Left cardiac atrium (tissue), 4 donors: ENCODE data around the gene COA1. TPM values are rescaled to one million over a fixed set of nuclear protein-coding genes. Genes with fewer than 3 reads are reported as not detected.
A peak's percentile ranks its signal among the peaks of the same experiment; 100 is the strongest.
"Not testable (repeated sequence)": the region's sequence is repeated elsewhere in the genome, so short reads cannot be mapped to it uniquely, and the experiment has no call there.

Experiments used
- ATAC-seq, 2 donors: fragments of 200-7000 bp; cut with Tn5 transposase; one replicate each; pipeline ENCODE4 v1.9.1; 2020; ENCODE audit warnings: mild to moderate bottlenecking in 2 of 2, moderate library complexity in 2 of 2
- DNase-seq: peaks from one replicate; pipeline ENCODE4 v3.0.0-alpha.2; 2020
- intact Hi-C, 2 donors: fragments of 100-400 bp; cut with DNase I; formaldehyde crosslinking; loops; one replicate each; pipeline versions ENCODE4 v1.14.1 to v1.15.1; 2022 to 2023
- total RNA-seq, 2 donors: library from RNA; stranded (reverse); fragmentation: NEBNext Ultra II Directional; extraction: Animal tissue kit (Norgen Biotek cat#: 25700); gene quantifications; one replicate each; pipeline ENCODE4 v1.2.1, GENCODE V29; 2021
- donor health status: DM: no; HTN: yes; CAD: no.
- donor health status: DM: no; HTN: yes; CAD: no; lungs with severe emphysema.
- donor health status: DM: yes; HTN: yes; CAD: no.
- donor health status: Dilated cardiomyopathy.

Gene COA1
- total RNA-seq, 2 donors from 2014 or later = 52.7 to 55.4 TPM

DNA sequence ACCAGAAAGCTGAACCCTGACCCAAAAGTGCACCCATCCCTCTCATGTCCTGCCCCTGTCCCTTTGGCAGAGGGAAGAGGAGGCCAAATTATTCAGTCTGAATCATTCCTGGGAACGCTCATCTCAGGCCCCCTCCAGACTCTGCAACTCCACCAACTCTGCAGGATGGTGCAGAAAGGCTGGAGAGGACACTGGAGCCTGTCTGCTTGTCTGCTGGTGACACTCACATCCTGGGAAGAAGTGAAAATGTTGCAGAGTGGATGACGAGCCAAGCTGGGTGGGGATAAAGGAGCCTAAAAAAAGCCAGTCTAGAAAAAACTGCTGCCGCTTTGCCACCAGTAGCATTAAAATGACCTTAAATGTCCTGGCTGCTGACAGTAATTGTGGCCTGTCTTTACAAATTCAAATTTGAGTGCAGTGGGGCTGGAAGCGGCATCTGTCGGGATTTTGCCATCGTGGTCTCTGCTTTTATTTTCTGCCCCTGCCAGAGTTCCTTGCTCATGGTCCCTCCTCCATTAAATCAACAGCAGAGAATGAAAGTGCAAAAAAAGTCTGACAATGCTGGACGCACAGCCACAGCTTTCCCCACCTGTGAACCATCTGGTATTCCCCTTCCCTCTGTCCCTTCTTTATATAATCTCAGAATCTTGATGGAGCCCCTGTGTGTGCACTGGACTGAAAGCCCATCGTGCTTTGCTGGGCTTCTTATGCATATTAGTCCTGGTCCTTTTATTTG lies 82.6 kb downstream of the COA1 start:
- DNase-seq (no peak), ATAC-seq (peak; percentile 40 to 60)
- intact Hi-C loops = no loop called here

DNA sequence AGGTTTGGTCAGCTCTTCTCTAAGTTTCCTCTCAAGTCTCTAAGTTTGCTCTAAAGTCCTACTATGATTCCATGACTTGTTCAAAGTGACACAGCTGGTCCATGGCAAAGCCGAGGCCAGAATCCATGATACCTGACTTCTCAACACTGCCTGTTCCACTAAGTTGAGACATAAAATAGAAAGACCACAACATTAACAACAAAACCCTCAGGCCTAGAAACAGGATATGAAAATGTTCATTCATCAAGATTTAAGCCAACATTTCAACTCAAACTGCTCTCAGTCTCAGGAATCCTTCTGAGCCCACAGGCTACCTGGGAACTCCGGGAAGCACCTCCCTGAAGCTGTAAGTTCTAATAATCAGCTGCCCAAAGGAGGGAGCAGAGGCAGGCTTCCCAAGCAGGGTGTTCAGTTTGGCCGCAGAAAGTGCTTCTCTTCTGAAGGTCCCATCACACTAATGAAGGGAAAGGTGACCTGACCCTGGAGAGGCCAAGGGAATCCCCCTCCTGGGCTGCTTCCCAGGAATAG lies 83.6 kb downstream of the COA1 start:
- DNase-seq = no peak
- no peak for ATAC-seq
- intact Hi-C loops = no loop called here

DNA sequence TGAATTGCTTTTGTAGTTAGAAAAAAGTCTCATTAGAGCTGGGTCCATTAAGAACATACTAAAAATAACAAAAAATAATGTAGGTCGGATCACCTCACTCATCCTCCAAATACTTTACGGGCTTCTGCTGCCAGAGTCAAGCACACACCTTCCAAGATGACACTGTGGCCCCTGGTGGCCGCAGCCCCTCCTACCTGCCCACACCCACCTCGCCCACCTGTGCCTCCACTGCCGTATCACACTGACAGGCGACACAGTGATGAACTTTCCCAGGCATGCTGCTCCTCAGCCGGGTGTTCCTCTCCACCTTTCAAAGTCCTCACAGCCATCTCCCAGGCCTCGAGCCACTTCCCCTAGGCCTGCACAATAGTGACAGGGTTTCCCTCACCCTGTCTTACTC lies 85.5 kb downstream of the COA1 start:
- no peak for DNase-seq
- intact Hi-C loops = no loop called here
- ATAC-seq = no peak

DNA sequence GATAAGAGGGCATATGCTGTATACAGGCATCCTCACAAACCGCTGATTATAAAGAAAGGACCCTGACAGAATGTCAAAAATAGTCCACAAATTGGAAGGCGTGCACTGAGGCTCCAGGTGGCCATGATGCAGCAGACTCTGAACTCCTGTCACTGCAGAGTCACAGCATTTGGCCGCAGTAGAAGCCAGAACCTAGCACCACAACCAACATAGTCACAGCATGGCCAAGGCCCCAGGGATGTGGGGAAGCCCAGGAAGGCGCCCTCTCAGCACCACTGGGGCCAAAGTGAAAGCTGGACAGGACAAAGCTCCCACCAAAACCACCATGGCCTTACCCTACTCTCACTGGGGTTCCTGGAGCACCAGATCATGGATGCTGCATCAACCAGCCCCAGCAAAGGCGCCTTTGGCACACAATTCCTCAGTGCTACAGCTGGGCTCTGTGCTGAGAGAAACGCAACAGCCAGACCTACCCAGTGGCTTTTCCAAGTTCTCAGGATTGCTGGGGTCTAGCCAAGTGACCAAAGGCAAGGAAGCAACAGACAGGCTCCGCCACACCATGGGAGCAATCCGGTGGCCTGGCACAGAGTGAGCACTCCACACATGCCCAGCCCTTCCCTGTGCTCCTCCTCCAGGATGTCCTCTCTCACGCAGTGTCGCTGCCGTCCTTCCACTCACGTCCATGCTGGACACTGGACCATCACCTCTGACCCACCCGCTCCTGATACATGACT lies 86.3 kb downstream of the COA1 start:
- intact Hi-C loops = no loop called here
- ATAC-seq = no peak
- DNase-seq = no peak

DNA sequence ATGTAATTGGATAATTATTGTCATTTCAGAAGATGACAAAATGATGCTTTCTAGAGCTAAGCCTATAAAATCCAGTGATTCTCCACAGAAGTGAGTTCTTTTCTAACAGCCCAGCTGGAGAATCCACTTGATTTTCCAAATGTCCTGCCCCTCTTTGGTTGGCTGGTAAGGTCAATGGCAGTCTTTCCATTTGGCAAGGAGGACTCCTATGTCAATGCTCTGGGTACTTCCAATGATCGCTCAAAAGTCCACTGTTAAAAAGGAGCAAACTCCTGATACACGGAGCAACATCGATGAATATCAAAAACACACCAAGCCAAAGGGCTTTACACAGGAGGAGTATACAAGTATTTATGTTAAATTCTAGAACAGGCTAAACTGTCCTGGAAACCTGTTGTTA lies 88.6 kb downstream of the COA1 start:
- ATAC-seq (no peak), DNase-seq (no peak)
- intact Hi-C loops = no loop called here

DNA sequence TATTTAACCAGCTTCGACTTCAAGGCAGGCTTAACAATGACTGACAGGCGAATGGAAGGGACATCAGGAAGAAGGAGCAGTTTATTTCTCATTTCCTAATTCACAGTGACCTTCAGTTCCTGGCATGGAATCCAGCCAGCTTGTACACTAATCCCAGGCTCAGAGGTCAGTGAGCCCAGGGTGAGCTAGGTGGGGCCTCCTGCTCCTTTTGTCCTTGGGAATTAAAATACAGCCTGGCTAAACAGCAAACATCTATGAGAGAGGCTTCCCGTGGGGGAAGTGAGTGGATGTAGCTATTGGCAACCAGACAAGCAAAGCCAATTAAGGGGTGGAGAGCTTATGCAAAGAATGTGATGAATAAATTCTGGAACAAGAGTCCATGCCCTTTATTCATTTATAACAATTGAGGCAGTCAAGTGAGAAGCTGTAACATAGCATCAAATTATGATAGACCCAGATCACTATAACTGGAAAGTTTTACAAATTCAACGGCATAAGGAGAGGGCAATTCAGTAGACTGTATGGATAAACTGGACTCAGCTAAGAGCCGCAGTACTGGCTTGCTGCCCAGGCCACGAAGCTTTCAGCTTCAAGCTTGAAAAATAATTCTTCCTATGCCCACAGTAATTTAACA lies 89.3 kb downstream of the COA1 start:
- intact Hi-C loops = no loop called here
- DNase-seq (peak; percentile 59), ATAC-seq (peak; percentile 62 to 83)

DNA sequence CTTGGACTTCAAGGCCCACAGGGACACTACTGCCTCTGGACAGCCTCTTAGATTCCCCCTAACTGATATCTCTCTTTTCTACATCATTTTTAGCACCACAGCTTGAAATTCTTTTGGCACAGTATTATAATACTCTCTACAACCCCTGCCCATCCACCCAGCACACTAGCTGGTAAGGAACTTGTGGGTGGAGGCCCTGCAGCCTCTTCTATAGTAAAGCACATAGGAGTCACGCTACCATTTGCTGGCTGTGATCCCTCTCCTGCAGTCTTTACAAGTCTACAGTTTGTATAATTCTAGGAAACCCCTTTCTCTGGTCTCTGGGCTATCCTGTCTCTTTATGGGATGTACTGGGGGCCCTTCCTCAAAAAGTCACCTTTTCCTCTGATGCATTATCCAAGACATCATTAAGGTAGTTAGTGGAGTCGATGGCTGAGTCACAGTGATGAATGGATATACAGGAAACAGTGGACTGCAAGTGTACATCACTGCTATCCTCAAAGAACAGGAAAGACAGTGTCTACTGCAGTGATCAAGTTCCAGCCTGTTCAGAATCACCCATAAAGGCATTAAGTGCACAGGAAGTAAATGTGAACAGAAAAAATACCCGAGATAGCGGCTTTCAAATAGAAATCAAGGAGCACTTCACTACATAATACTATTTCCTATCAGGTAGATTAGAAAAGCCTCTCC lies 92.1 kb downstream of the COA1 start:
- ATAC-seq = no peak
- DNase-seq = no peak
- intact Hi-C loops = no loop called here

DNA sequence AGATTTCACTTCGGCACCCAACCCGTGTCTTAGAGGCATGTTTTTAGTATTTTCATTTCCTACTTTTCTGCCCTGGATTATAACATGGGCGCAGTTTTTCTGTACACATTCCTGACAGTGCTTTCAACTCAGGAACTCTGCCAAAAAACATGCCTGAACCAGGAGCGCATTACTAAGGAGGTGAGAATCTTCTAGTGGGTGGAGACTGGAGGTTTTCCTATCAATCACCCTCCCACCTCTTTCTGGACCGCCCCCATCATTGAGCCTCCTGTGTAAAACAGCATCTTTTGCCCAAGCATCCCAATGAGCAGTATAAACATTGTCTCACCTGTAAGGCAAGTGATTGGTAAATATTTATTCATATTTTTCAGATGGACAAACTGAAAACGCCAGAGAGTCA lies 93.2 kb downstream of the COA1 start:
- DNase-seq (no peak), ATAC-seq (peak; percentile 27 to 83)
- intact Hi-C loops = no loop called here

DNA sequence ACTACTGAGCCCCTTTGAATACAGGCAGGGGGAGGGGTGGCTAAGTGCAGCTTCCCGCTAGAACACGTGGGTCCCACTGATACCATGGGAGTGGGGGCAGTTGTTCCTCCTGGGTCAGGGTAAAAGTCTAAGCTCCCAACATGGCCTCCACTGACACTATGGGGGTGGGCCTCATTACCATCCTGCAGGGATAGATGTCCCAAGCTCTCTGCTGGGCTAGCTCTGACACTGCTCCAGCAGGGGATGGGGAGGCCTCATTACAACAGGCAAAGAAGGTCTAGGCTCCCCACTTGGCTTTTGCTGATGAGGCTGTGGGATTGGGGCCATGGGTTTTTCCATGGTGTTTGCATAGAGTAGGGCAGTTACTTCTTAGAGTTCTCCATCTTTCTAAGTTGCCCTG lies 94.9 kb downstream of the COA1 start:
- no peak for ATAC-seq

DNA sequence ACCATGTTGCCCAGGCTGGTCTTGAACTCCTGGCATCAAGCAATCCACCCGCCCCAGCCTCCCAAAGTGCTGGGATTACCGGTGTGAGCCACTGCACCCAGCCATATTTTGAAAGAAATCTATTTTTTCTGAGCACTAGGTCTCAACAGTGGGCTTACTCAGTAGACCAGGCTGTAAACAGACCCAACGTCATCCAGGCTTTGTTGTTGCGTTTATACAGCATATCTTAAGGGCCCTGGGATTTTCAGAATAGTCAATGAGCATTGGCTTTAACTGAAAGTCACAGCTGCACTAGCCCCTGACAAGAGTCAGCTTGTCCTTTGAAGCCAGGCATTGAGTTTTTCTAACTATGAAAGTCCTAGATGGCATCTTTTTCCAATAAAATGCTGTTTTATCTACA lies 96.6 kb downstream of the COA1 start:
- no peak for DNase-seq
- ATAC-seq = no peak
- intact Hi-C loops = no loop called here

More for the DNA sequence above, 94.9 kb downstream of the COA1 start:
- intact Hi-C loops = no loop called here
- DNase-seq = no peak

DNA sequence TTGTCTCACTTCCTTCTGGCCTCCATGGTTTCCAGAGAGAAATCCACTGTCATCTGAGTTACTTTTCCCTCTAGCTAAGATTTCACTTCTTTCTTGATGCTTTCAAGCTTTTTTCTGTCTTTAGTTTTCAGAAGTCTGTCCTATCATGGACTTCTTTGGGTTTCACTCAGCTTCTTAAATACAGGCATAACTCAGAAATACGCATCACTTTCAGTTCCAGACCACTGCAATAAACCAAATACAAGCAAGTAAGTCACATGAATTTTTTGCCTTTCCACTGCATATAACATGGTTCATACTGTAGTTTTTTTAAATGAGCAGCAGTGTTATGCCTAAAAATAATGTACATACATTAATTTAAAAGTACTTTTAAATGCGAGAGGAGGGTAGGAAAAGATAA lies 97.8 kb downstream of the COA1 start:
- DNase-seq = no peak
- intact Hi-C loops = no loop called here
- ATAC-seq = no peak

DNA sequence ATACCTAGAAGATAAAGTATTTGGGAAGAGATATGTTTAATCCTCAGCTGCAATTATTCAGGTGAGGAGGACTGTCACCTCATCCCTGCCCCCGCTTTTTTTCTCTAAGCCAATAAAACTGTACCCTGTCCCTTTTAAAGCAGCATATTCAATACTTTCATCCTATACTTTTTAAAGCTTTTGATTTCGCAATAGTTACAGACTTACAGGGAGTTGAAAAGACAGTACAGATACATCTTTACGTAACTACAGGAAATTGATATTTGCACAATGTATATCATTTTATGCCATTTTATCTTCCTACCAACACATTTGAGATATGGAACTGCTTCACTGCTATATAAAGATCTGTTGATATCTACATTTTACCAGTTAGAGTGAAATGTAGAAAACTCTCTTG lies 98.8 kb downstream of the COA1 start:
- no peak for DNase-seq
- intact Hi-C loops = no loop called here
- ATAC-seq = no peak

DNA sequence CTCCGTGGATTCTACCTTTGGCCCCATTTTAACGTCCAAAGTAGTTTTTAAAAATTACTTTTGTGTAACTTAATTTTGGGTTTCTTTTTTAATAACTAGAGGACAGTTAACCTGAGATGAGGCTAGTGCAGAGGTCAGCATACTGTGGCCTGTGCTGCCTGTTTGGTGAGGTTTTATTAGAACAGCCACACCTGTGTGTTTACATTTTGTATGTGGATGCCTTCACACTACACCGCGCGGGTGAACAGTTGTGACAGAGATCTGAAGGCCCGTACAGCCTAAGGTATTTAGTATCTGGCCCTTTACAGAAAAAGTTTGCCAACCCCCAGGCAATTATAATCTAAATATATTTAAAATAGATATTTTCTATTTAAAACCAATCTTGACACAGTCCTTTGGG lies 99.5 kb downstream of the COA1 start:
- intact Hi-C loops = loop anchor here in 1 of 2 donors (10.0 kb wide), 1 partner anchor 65 kb away; no protein-coding TSS in a partner anchor
- ATAC-seq = no peak
- no peak for DNase-seq

DNA sequence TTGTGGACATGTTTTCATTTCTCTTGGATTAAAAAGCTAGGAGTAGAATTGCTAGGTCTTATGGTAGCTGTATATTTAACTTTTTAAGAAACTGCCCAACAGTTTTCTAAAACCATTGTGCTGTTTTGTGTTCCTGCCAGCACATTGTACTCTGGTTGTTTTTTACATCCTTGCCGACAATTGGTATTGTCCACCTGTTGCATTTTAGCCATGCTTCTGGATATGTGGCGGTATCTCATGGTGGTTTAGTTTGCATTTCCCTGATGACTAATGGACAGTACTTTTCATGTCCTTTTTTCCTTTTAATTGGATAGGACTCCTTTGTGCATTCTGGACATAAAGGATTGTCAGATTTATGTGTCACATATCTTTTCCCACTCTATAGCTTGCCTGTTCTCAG lies 100.9 kb downstream of the COA1 start:
- intact Hi-C loops = loop anchor here in 1 of 2 donors (10.0 kb wide), 1 partner anchor 66 kb away; no protein-coding TSS in a partner anchor

DNA sequence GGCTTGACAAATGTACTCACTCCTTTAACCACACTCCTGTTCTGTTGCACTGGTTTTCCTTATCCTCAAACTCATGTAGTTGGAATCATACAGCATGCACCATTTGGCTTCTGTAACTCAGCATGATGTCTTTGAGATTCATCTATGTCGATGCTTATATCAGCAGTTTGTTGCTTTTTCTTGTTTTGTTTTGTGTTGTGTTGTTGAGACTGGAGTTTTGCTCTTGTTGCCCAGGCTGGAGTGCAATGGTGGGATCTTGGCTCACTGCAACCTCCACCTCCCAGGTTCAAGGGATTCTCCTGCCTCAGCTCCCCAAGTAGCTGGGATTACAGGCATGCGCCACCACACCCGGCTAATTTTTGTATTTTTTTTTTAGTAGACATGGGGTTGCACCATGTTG lies 101.5 kb downstream of the COA1 start:
- intact Hi-C loops = loop anchor here in 1 of 2 donors (10.0 kb wide), 1 partner anchor 67 kb away; no protein-coding TSS in a partner anchor
- not testable (repeated sequence) for ATAC-seq, DNase-seq

More for the DNA sequence above, 100.9 kb downstream of the COA1 start:
- DNase-seq (no peak), ATAC-seq (no peak)

DNA sequence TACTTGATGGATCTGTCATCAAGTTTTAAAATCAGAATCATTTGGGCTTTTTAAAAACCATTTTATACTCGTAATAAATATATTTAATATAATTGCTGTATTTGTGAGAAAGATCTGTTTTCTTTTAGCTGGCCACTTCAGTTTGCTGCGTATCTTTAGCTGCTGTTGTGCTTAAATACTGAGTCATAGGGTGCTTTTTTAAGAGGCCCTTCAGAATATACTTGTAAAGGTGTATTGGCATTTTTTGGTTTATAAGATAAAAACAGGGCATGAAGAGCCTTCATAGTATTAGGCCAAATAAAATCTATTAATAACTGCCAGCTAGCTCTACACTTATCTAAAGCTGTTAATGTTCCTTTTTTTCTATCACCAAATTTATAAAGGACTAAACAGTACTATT lies 102.6 kb downstream of the COA1 start:
- DNase-seq = no peak
- peak in 1 of 2 donors; percentile 32 for ATAC-seq
- intact Hi-C loops = loop anchor here in 1 of 2 donors (10.0 kb wide), 1 partner anchor 68 kb away; no protein-coding TSS in a partner anchor

DNA sequence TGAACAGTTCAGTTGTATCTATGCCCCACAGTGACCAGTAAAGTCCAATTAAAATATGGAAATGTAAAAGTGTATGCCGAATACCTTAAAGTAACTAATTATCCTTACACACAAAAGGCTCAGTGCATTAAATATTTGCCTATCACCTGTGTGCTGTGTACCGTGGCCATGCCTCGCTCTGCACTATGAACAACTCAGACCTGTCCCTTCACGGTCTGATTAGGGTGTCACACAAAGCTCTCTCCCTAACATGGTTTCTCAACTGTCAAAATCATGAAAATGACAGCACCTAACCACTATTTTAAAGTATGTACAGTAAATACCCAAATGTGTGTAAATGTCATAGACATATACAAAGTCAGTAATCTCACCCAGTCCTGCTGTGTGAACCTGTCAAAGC lies 103.3 kb downstream of the COA1 start:
- no peak for DNase-seq
- ATAC-seq = peak; percentile 14 to 56
- intact Hi-C loops = loop anchor here in 1 of 2 donors (10.0 kb wide), 1 partner anchor 69 kb away; no protein-coding TSS in a partner anchor

DNA sequence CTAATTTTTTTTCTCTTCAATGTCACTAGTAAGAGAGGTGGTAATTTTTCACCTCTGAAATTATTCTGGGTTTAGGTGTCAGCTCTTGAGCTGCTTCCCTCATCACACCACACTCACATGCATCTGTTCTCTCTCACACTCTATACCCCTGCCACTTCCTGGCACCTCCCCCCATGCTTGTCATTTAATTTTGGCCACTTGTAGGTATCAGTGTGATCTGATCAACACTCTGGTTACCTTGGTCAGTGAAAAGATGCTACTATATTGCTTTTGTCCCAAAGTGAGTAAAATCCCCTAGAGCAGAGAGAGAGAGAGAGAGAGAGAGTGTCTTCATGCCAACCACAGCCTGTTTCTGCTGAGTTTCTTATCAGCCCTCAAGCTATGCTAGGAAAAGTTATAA lies 103.9 kb downstream of the COA1 start:
- intact Hi-C loops = loop anchor here in 1 of 2 donors (10.0 kb wide), 1 partner anchor 69 kb away; no protein-coding TSS in a partner anchor
- DNase-seq (no peak), ATAC-seq (peak; percentile 77 to 79)

DNA sequence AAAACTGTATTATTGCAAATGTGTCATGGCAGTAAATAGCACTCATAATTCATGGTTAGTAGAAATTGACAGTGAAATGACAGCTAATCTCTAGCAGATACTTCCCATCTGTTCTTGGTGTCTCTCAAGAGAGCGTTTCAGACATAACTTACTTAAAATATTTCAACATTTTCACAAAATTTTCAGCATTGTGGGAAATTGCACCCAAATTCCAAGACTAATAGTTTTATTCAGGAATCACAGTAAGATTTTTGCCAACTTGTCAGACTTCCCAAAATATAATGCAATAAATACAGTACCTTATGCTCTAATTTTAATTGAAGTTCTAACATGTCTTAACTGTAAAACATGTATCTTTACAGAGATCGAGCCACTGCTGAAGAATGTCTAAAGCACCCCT lies 105.2 kb downstream of the COA1 start:
- DNase-seq (no peak), ATAC-seq (no peak)
- intact Hi-C loops = loop anchor here in 1 of 2 donors (10.0 kb wide), 1 partner anchor 71 kb away; no protein-coding TSS in a partner anchor
